Upper lobe of left lung (tissue), 4 donors: Measurements from ENCODE around the gene KHDC1L.

ENCODE experiments used
- CTCF ChIP-seq, 6 experiments: fragments of 450-650 bp in 4 of 6; fragments of 200-600 bp in 2 of 6; sonication (generic) in 2 of 6; IDR thresholded peaks; one replicate each; pipeline ENCODE4 v1.5.1; 2016 to 2019; ENCODE audit warnings: antibody characterized with exemption in 6 of 6
- EP300 ChIP-seq, 4 donors: sonication (generic); formaldehyde crosslinking; IDR thresholded peaks; one replicate each; pipeline ENCODE4 v1.5.1; 2017; ENCODE audit warnings: antibody characterized with exemption in 4 of 4, control low read depth in 2 of 4
- POLR2A ChIP-seq, 4 donors: fragments of 450-650 bp; IDR thresholded peaks; one replicate each; pipeline ENCODE4 v1.5.1; 2016 to 2017; ENCODE audit warnings: antibody characterized with exemption in 4 of 4, mild to moderate bottlenecking in 2 of 4

- TF ChIP-seq CTCF (IDR thresholded peaks at IDR 0.05): no peak
- no peak for TF ChIP-seq EP300 (IDR thresholded peaks at IDR 0.05)
- TF ChIP-seq POLR2A (IDR thresholded peaks at IDR 0.05): no peak
Observed at GRCh38 chr6:73250016-73250415, 24.7 kb upstream of the KHDC1L start.
